Measurements from ENCODE around the gene REP15.

DNA sequence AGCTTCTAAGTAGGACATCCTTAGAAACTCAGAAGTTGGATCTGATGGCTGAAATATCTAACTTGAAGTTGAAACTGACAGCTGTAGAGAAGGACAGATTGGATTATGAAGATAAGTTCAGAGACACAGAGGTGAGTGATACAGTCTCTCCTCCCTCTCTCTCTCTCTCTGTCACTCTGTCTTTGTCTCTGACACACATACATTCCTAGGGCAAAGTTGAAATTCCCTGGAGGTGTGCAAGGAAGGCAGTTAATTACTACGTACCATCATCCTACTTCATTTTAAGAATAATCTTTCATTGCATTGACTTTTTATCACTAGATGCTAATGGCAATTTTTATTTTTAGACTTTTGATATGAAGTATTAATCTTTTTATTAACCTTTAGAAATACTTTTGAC lies 46.2 kb upstream of the REP15 start:
- TF ChIP-seq, protein P1, sequence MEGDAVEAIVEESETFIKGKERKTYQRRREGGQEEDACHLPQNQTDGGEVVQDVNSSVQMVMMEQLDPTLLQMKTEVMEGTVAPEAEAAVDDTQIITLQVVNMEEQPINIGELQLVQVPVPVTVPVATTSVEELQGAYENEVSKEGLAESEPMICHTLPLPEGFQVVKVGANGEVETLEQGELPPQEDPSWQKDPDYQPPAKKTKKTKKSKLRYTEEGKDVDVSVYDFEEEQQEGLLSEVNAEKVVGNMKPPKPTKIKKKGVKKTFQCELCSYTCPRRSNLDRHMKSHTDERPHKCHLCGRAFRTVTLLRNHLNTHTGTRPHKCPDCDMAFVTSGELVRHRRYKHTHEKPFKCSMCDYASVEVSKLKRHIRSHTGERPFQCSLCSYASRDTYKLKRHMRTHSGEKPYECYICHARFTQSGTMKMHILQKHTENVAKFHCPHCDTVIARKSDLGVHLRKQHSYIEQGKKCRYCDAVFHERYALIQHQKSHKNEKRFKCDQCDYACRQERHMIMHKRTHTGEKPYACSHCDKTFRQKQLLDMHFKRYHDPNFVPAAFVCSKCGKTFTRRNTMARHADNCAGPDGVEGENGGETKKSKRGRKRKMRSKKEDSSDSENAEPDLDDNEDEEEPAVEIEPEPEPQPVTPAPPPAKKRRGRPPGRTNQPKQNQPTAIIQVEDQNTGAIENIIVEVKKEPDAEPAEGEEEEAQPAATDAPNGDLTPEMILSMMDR (conservative IDR thresholded peaks at IDR 0.05), result no peak
- no peak for TF ChIP-seq ZFX (IDR thresholded peaks at IDR 0.05)
